ENCODE measurements around the gene MAP4K2. TPM values are rescaled to one million over a fixed set of nuclear protein-coding genes. Genes with fewer than 3 reads are reported as not detected.
"Not testable (repeated sequence)": the region's sequence is repeated elsewhere in the genome, so short reads cannot be mapped to it uniquely, and the experiment has no call there.

Gene MAP4K2
- total and polyA plus RNA-seq, 7 experiments from 2014 or later: 40.7 to 130 (median 76.1) TPM

GRCh38 chr11:64848214-64848825, 45.3 kb upstream of the MAP4K2 start:
- H3K27ac ChIP-seq (ENCODE audit: low read depth, low read length): no peak overlapping the region
- H3K4me1 ChIP-seq (ENCODE audit: control insufficient read depth in 2 of 2, insufficient read depth in 2 of 2, low read length in 2 of 2): peaks cover 53 to 71% of the 10 kb centered on the region in 2 donors
- H3K27me3 Mint-ChIP-seq: no peaks in the 10 kb centered on the region
- peak overlapping the region in 8 of 10 donors; percentile 2 to 68 (median 41) for H3K4me3 Mint-ChIP-seq
- peak overlapping the region; percentile 54 to 92 (median 85) for H3K27ac Mint-ChIP-seq
- ATAC-seq (no peak), DNase-seq (no peak)
- intact Hi-C loops (cut with micrococcal nuclease): loop anchor here in 1 of 2 donors (10.0 kb wide), 1 partner anchor 236 kb away; the partner anchor contains the start of genes CDCA5 and ZFPL1
- peaks cover 46 to 75% (median 66%) of the 10 kb centered on the region in 7 donors for H3K4me1 Mint-ChIP-seq
- peaks cover 0 to 2% (median 0%) of the 10 kb centered on the region in 11 donors for H3K9me3 Mint-ChIP-seq
- no peak overlapping the region for H3K4me3 ChIP-seq (ENCODE audit: low read length)
- H3K9me3 ChIP-seq (ENCODE audit: control insufficient read depth in 2 of 3, low read length in 3 of 3): no peaks in the 10 kb centered on the region
- H3K27me3 ChIP-seq (ENCODE audit: control insufficient read depth in 2 of 2, insufficient read depth in 2 of 2, low read length in 2 of 2): no peaks in the 10 kb centered on the region
- H3K36me3 Mint-ChIP-seq: peaks cover 0 to 6% (median 0%) of the 10 kb centered on the region in 5 donors
- ChIA-PET CTCF (interaction anchor here (0.5 to 29.8 kb wide), 11 partner anchors 12 to 229 kb away, joined by 3 to 945 read pairs (median 4); partner anchors contain the start of genes EHD1 and PPP2R5B), POLR2A (interaction anchor here (0.7 to 29.3 kb wide), 19 partner anchors 15 to 273 kb away, joined by 3 to 1324 read pairs (median 4); partner anchors contain the start of genes EHD1, FAU, MAJIN and MAP4K2)
- peaks cover 0 to 8% (median 0%) of the 10 kb centered on the region in 3 experiments for H3K36me3 ChIP-seq (ENCODE audit: control insufficient read depth in 2 of 3, insufficient read depth in 3 of 3, low read length in 3 of 3)

GRCh38 chr11:64846998-64847666, 44.1 kb upstream of the MAP4K2 start:
- Histone ChIP-seq H3K36me3 (ENCODE audit: control insufficient read depth in 2 of 3, insufficient read depth in 3 of 3, low read length in 3 of 3) (no peaks in the 10 kb centered on the region), H3K9me3 (ENCODE audit: control insufficient read depth in 2 of 3, low read length in 3 of 3) (no peaks in the 10 kb centered on the region), H3K4me3 (ENCODE audit: low read length) (no peak overlapping the region), H3K27me3 (ENCODE audit: control insufficient read depth in 2 of 2, insufficient read depth in 2 of 2, low read length in 2 of 2) (no peaks in the 10 kb centered on the region), H3K27ac (ENCODE audit: low read depth, low read length) (no peak overlapping the region), H3K4me1 (ENCODE audit: control insufficient read depth in 2 of 2, insufficient read depth in 2 of 2, low read length in 2 of 2) (peaks cover 41 to 59% of the 10 kb centered on the region in 2 donors)
- H3K4me1 Mint-ChIP-seq: peaks cover 40 to 68% (median 58%) of the 10 kb centered on the region in 7 donors
- intact Hi-C loops (cut with micrococcal nuclease): loop anchor here (1.0 to 10.0 kb wide), 12 partner anchors 12 to 334 kb away; partner anchors contain the start of genes EHD1 (in 2 of the 2), ARL2 (in 1 of the 2), ATG2A (in 1 of the 2) and CAPN1 (in 1 of the 2)
- POLR2A ChIA-PET: interaction anchor here (0.7 to 29.3 kb wide), 9 partner anchors 17 to 274 kb away, joined by 3 to 1324 read pairs (median 5); partner anchors contain the start of genes EHD1, FAU, MRPL49 and RASGRP2
- CTCF ChIA-PET: interaction anchor here (0.6 to 29.8 kb wide), 14 partner anchors 11 to 469 kb away, joined by 3 to 945 read pairs (median 4); partner anchors contain the start of gene EHD1
- peak overlapping the region in 7 of 10 donors; percentile 14 to 55 (median 38) for H3K4me3 Mint-ChIP-seq
- peaks cover 0 to 2% (median 0%) of the 10 kb centered on the region in 11 donors for H3K9me3 Mint-ChIP-seq
- peaks cover 0 to 2% (median 0%) of the 10 kb centered on the region in 5 donors for H3K36me3 Mint-ChIP-seq
- H3K27ac Mint-ChIP-seq: peak overlapping the region; percentile 21 to 83 (median 72)
- H3K27me3 Mint-ChIP-seq: no peaks in the 10 kb centered on the region
- DNase-seq: peak; percentile 79 to 96 (median 89)
- peak; percentile 78 for ATAC-seq

- H3K27ac ChIP-seq (ENCODE audit: low read depth, low read length); H3K9me3 Mint-ChIP-seq; H3K27me3 ChIP-seq (ENCODE audit: control insufficient read depth in 2 of 2, insufficient read depth in 2 of 2, low read length in 2 of 2); H3K27me3 Mint-ChIP-seq; H3K9me3 ChIP-seq (ENCODE audit: control insufficient read depth in 2 of 3, low read length in 3 of 3); H3K36me3 ChIP-seq (ENCODE audit: control insufficient read depth in 2 of 3, insufficient read depth in 3 of 3, low read length in 3 of 3); H3K36me3 Mint-ChIP-seq; H3K4me3 ChIP-seq (ENCODE audit: low read length); ATAC-seq; DNase-seq: not testable (repeated sequence)
- intact Hi-C loops (cut with micrococcal nuclease): loop anchor here (2.0 to 10.0 kb wide), 5 partner anchors 35 to 335 kb away; partner anchors contain the start of genes CAPN1 (in 1 of the 2), CDCA5 (in 1 of the 2), MEN1 (in 1 of the 2) and TM7SF2 (in 1 of the 2)
- CTCF ChIA-PET: interaction anchor here (0.9 to 29.8 kb wide), 6 partner anchors 18 to 157 kb away, joined by 3 to 945 read pairs (median 6); partner anchors contain the start of gene EHD1
- POLR2A ChIA-PET: interaction anchor here (0.7 to 29.3 kb wide), 9 partner anchors 18 to 272 kb away, joined by 3 to 1324 read pairs (median 5); partner anchors contain the start of genes EHD1, RASGRP2 and ZNHIT2
- Mint-ChIP-seq H3K4me1 (peaks cover 32 to 54% (median 44%) of the 10 kb centered on the region in 7 donors), H3K4me3 (peak overlapping the region in 8 of 10 donors; percentile 32 to 87 (median 77)), H3K27ac (peak overlapping the region in 6 of 9 donors; percentile 28 to 87 (median 74))
- peaks cover 27 to 45% of the 10 kb centered on the region in 2 donors for H3K4me1 ChIP-seq (ENCODE audit: control insufficient read depth in 2 of 2, insufficient read depth in 2 of 2, low read length in 2 of 2)
Observed at GRCh38 chr11:64845776-64846129, 42.7 kb upstream of the MAP4K2 start.

- Histone ChIP-seq H3K27me3 (ENCODE audit: control insufficient read depth in 2 of 2, insufficient read depth in 2 of 2, low read length in 2 of 2) (no peaks in the 10 kb centered on the region), H3K27ac (ENCODE audit: low read depth, low read length) (peak overlapping the region; percentile 70), H3K4me3 (ENCODE audit: low read length) (peak overlapping the region; percentile 50), H3K9me3 (ENCODE audit: control insufficient read depth in 2 of 3, low read length in 3 of 3) (no peaks in the 10 kb centered on the region), H3K4me1 (ENCODE audit: control insufficient read depth in 2 of 2, insufficient read depth in 2 of 2, low read length in 2 of 2) (peaks cover 27 to 44% of the 10 kb centered on the region in 2 donors), H3K36me3 (ENCODE audit: control insufficient read depth in 2 of 3, insufficient read depth in 3 of 3, low read length in 3 of 3) (peaks cover 0 to 4% (median 0%) of the 10 kb centered on the region in 3 experiments)
- Mint-ChIP-seq H3K4me3 (peak overlapping the region; percentile 41 to 87 (median 77)), H3K27ac (peak overlapping the region; percentile 42 to 87 (median 80)), H3K9me3 (peaks cover 0 to 2% (median 0%) of the 10 kb centered on the region in 11 donors), H3K4me1 (peaks cover 31 to 51% (median 41%) of the 10 kb centered on the region in 7 donors), H3K36me3 (no peaks in the 10 kb centered on the region), H3K27me3 (no peaks in the 10 kb centered on the region)
- no peak for ATAC-seq
- ChIA-PET POLR2A (interaction anchor here (0.7 to 29.3 kb wide), 11 partner anchors 18 to 290 kb away, joined by 3 to 1324 read pairs (median 4); partner anchors contain the start of genes EHD1, FAU, MRPL49 and RASGRP2), CTCF (interaction anchor here (0.6 to 29.8 kb wide), 6 partner anchors 11 to 417 kb away, joined by 3 to 945 read pairs (median 5); partner anchors contain the start of genes EHD1 and POLA2)
- no peak for DNase-seq
- intact Hi-C loops (cut with micrococcal nuclease): loop anchor here in 1 of 2 donors (2.0 to 10.0 kb wide), 3 partner anchors 34 to 240 kb away; partner anchors contain the start of genes CDCA5, MEN1 and ZFPL1
Observed at GRCh38 chr11:64845129-64845775, 42.2 kb upstream of the MAP4K2 start.

GRCh38 chr11:64844330-64845128, 41.5 kb upstream of the MAP4K2 start, which contains the start of gene CDC42BPG:
CDC42BPG (minus strand) TSS chr11:64844653; CDS start chr11:64844569, 84 bp downstream.
- DNase-seq: peak; percentile 63 to 79 (median 74)
- H3K4me1 ChIP-seq (ENCODE audit: control insufficient read depth in 2 of 2, insufficient read depth in 2 of 2, low read length in 2 of 2): peaks cover 25 to 39% of the 10 kb centered on the region in 2 donors
- no peaks in the 10 kb centered on the region for H3K27me3 ChIP-seq (ENCODE audit: control insufficient read depth in 2 of 2, insufficient read depth in 2 of 2, low read length in 2 of 2)
- H3K36me3 ChIP-seq (ENCODE audit: control insufficient read depth in 2 of 3, insufficient read depth in 3 of 3, low read length in 3 of 3): peaks cover 0 to 11% (median 0%) of the 10 kb centered on the region in 3 experiments
- Mint-ChIP-seq H3K9me3 (peaks cover 0 to 2% (median 0%) of the 10 kb centered on the region in 11 donors), H3K4me1 (peaks cover 29 to 44% (median 37%) of the 10 kb centered on the region in 7 donors), H3K27me3 (no peaks in the 10 kb centered on the region), H3K36me3 (peaks cover 0 to under 1% (median 0%) of the 10 kb centered on the region in 5 donors), H3K4me3 (peak within 1 kb of the TSS; percentile 79 to 95 (median 86)), H3K27ac (peak within 1 kb of the TSS; percentile 66 to 93 (median 84))
- intact Hi-C loops (cut with micrococcal nuclease): loop anchor here in 1 of 2 donors (1.0 to 10.0 kb wide), 7 partner anchors 34 to 240 kb away; partner anchors contain the start of genes CDCA5, MEN1, SNX15 and ZFPL1
- ChIA-PET CTCF (interaction anchor here (0.7 to 29.8 kb wide), 12 partner anchors 10 to 166 kb away, joined by 3 to 945 read pairs (median 4); partner anchors contain the start of genes EHD1, MAP4K2 and MEN1), POLR2A (interaction anchor here (0.7 to 29.3 kb wide), 13 partner anchors 8 to 291 kb away, joined by 3 to 1324 read pairs (median 5); partner anchors contain the start of genes EHD1, FAU, MEN1 and MRPL49)
- ATAC-seq: peak; percentile 79
- peak within 1 kb of the TSS; percentile 70 for H3K27ac ChIP-seq (ENCODE audit: low read depth, low read length)
- H3K4me3 ChIP-seq (ENCODE audit: low read length): peak within 1 kb of the TSS; percentile 50
- H3K9me3 ChIP-seq (ENCODE audit: control insufficient read depth in 2 of 3, low read length in 3 of 3): no peaks in the 10 kb centered on the region

Measured in naive thymus-derived CD4-positive, alpha-beta T cell (primary cell).